ENCODE data around the gene MAMDC2.

MAMDC2 gene

DNA sequence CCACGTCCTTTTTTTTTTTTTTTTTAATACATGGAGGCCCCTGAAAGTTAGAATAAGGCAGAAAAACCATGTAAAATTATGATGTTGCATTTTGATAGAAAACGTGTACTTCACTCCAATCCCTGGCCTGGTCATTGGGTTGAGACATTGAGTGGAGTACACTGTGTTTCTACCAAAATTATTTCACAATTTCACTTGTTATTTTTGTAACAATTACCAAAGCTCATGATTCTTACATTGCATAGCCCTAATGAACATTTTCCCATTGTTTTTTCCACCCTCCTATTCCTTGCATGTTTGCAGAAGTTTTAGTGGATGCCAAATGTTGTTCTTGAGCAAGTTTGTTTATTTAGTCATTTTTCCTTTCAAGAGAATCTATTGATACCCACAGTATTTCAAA lies 21.9 kb downstream of the MAMDC2 start:
- DNase-seq (ENCODE audit: low read depth in 2 of 2), result no peak

- DNase-seq (ENCODE audit: low read depth in 2 of 2), result no peak
Measured at GRCh38 chr9:70066418-70066817, 22.8 kb downstream of the MAMDC2 start.

- no peak for DNase-seq (ENCODE audit: low read depth in 2 of 2)
Measured at GRCh38 chr9:70066874-70067273, 23.2 kb downstream of the MAMDC2 start.

- DNase-seq (ENCODE audit: low read depth in 2 of 2), result no peak
Measured at GRCh38 chr9:70069704-70070103, 26.1 kb downstream of the MAMDC2 start.

GRCh38 chr9:70073193-70073592 lies 29.5 kb downstream of the MAMDC2 start:
- no peak for DNase-seq (ENCODE audit: low read depth in 2 of 2)

DNA sequence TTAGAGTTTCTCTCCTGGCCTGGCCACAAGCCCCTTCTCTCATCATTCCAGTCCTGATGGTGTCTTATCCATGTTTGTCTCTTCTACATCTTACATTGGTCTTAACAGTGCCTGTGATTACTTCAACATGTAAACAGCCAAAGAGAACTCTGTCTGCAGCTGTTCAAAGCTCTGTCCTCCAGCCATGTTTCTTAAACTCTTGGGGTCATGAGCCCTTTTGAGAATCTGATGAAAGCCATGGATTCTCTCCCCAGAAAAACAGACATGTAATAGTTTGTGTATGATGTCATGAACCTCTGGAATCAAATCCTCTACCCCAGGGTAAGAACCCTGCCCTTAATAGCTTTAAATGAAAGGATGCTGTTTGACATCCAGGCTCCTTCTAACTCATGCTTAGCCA lies 30.1 kb downstream of the MAMDC2 start:
- no peak for DNase-seq (ENCODE audit: low read depth in 2 of 2)

DNA sequence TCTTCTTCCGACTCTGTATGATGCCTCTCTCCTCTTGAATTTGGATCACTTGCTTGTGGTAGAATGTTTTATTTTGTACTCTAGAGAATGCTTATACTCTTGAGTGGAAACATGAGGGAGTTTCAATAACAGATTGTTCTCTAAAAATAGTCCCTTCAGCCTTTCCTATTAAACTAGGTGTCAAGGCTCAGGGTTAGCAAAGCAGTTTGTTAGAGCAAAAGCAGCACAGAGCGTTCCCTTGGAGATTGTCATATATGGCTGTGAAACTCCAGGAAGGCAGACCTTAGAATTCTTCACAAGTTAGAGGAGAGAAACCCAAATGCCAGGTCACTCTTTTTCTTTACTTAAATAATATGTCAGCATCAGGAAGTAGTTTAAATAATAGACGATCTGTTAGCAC lies 33.0 kb downstream of the MAMDC2 start:
- DNase-seq (ENCODE audit: low read depth in 2 of 2), result no peak

DNA sequence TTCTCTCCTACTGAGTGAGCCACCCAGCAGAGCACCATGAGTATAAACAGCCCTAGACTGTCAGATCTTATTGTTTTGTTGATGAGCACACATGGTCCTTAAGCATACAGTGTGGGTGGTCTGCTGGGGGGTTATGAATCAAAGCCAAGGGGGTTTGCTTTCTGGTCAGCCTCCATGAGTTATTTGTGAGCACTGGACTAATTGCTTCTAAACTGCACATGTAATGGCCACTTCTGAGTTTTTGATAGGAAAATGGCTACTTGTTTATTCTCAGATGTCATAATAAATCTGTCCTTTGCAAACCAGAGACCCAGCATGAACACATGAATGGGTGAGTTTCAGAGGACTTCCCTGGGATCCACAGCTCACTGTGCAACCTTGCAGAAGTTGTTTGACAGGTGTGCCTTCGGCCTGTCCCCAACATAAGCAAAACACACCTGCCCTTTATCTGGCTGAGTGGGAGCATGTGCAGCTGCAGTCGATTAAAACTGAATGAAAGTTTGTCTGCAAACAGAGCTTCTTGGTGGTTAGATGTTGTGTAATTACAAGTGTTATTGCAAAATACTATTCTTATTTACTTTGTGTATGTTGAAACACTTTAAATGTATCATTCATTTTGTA lies 35.9 kb downstream of the MAMDC2 start:
- no peak for DNase-seq (ENCODE audit: low read depth in 2 of 2)

GRCh38 chr9:70080481-70081119 lies 37.0 kb downstream of the MAMDC2 start:
- no peak for DNase-seq (ENCODE audit: low read depth in 2 of 2)

- DNase-seq (ENCODE audit: low read depth in 2 of 2), result no peak
Measured at GRCh38 chr9:70081120-70081495, 37.5 kb downstream of the MAMDC2 start.

- DNase-seq (ENCODE audit: low read depth in 2 of 2), result no peak
Measured at GRCh38 chr9:70083429-70083828, 39.8 kb downstream of the MAMDC2 start.

- no peak for DNase-seq (ENCODE audit: low read depth in 2 of 2)
Measured at GRCh38 chr9:70085241-70085640, 41.6 kb downstream of the MAMDC2 start.

DNA sequence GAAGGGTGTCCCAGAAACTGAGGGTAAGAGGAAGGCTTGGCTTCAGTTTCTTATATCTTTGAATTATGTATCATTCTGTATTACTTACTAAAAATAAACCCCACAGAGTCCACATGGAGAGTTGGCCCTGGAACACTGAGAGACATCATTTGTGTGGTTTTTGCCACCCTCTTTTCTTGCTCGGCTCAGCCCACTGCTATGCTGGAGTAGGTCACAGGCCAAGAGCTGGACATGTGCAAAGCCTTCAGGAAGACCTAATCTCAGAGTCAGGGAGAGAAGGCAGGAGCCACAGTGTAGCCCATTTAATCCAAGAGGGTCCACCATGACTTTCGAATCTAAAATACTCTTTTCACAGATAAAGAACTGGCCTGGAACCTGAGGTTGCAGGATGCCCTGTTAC lies 47.5 kb downstream of the MAMDC2 start:
- DNase-seq (ENCODE audit: low read depth in 2 of 2), result no peak

DNA sequence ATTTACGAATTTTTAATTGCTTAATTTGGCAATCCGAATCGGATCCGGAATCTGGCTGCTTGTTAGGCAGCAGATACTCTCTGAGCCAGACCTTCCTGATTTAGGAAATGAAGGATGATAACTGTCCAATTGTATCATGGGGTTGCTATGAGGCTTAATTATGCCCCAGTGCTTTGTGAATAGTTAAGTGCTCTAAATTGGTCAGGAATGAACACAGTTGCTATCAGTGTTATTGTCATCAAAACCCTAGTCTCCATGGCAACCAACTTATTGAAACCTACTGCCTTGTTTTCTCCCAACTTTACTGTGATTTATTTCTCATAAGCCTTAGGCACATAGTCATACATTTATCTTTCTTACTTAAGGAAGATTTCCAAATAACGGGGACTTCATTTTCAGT lies 47.9 kb downstream of the MAMDC2 start:
- no peak for DNase-seq (ENCODE audit: low read depth in 2 of 2)

GRCh38 chr9:70092190-70092589 lies 48.5 kb downstream of the MAMDC2 start:
- no peak for DNase-seq (ENCODE audit: low read depth in 2 of 2)

DNA sequence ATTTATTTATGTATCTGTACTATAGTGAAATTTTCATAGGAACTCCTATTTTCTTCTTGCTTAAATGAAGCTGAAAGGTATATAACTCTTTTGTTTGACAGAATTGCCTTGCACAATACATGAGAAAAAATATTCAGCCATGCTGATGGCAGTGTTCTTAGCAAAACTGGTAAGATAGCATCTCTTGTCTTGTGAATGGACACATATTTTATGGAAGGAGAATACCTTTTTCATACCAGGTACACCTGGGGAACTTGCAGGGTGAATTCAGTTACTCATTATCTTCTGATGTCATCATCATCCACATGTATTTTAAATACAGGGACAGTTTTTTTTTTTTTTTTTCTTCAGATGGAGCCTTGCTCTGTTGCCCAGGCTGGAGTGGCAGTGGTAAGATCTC lies 49.4 kb downstream of the MAMDC2 start:
- DNase-seq (ENCODE audit: low read depth in 2 of 2), result no peak

- DNase-seq (ENCODE audit: low read depth in 2 of 2), result no peak
Measured at GRCh38 chr9:70093944-70094343, 50.3 kb downstream of the MAMDC2 start.

- DNase-seq (ENCODE audit: low read depth in 2 of 2), result no peak
Measured at GRCh38 chr9:70094747-70095146, 51.1 kb downstream of the MAMDC2 start.

GRCh38 chr9:70097187-70097586 lies 53.5 kb downstream of the MAMDC2 start:
- no peak for DNase-seq (ENCODE audit: low read depth in 2 of 2)

DNA sequence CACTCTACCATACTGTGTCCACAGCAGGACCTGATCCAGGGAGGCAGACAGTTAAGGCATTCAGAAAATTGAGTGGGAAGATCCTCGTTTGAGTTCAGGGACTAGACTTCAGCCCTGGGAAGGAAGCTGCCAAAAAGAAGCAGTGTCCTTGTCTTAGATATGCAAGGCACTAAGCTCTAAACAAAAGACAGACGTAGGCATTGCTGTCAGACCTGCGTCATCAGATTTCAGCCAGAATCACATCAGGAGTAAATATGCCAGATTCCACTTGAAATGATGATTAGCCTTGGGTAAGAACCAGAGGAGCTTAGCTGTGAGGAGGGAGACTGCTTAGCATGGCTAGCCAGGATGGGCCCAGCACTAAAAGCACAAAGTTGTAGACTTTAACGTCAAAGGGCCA lies 56.7 kb downstream of the MAMDC2 start:
- no peak for DNase-seq (ENCODE audit: low read depth in 2 of 2)

- no peak for DNase-seq (ENCODE audit: low read depth in 2 of 2)
Measured at GRCh38 chr9:70101265-70101664, 57.6 kb downstream of the MAMDC2 start.

DNA sequence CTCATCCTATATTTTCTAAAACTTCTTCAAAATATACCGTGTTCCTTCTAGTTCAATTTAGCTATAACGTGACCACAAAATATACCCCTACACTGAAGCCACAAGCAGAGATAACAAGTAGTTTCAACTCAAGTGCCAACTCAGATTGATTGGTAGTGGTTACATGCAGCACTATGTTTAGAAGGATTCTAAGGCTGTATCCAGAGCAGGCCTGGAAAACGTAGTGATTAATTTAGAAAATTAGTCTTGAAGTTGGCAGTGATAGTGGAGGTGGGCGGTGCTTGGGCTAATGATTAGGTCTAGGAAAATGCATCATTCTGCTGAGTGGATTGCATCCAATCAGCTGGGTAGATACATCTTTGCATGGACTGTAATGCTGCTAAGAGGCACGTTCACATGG lies 61.5 kb downstream of the MAMDC2 start:
- no peak for DNase-seq (ENCODE audit: low read depth in 2 of 2)

GRCh38 chr9:70106571-70106970 lies 62.9 kb downstream of the MAMDC2 start:
- no peak for DNase-seq (ENCODE audit: low read depth in 2 of 2)

GRCh38 chr9:70107558-70107957 lies 63.9 kb downstream of the MAMDC2 start:
- no peak for DNase-seq (ENCODE audit: low read depth in 2 of 2)

Data from stimulated activated CD4-positive, alpha-beta T cell treated with anti-CD3 and anti-CD28 coated beads, Interleukin-12 subunit alpha, Interleukin-12 subunit beta, amount 100 ng/mL, for 24 hours (primary cell).